ENCODE measurements around the gene ATP4A. TPM values are rescaled to one million over a fixed set of nuclear protein-coding genes. Genes with fewer than 3 reads are reported as not detected.
A peak's percentile ranks its signal among the peaks of the same experiment; 100 is the strongest.

ATP4A gene
- total RNA-seq, 1 donor from 2014 or later = not detected

DNA sequence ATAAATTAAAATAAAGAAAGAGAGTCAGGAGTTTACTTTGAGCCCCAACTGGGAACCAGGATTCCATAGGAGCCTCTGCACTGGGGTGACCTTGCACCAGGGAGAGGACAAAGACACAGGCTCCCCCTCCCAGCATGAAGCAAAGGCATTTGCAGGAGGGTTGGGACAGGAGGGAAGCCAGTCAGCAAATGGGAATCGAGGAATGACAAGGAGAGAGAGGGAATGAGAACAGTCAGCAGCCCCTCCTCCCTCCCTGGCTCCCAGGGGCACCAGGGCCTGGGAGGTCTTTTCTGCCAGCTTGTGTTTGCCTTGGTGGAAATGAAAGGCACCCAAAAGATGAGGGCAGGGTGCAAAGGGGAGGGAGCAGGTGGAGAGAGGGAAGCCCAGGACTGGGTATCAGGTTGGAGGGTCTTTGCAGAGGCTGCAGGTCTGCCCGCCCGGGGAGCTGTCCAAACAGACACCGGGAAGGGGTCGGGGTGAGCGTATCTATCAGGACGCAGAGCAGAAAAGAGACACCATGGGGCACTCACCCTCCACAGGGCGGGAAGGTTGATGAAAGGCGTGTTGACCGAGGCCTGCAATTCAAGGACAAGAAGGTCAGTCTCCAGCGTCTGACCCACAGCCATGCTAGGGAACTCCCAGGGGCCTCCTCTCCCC lies 39.1 kb downstream of the ATP4A start:
- DNase-seq = no peak

DNA sequence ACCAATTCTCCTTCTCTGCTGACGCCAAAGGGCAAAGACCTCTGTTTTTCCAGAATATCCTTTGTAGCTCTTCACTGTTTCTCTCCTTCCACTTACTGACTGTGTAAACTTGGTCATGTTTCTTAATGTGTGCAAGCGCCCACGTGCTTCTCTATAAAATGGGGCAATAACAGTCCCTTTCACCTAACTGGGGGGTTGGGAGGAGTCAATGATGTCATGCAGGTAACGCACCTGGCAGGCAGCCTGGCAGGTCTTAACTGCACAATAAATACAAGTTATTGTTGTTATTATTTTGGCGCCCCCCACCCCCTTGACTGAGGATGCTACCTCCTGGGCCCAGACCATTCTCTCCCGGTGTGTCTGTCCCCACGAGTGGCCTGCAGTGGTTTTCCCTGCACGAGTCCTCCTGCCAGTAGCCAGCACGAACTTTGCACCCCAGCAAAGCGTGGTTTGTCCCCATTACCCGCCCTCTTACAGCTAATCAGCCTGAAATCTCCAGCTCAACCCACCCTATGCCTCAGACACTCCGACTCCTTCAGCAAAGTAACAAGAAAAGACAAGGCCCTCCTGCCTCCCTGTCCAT lies 40.6 kb downstream of the ATP4A start:
- DNase-seq = no peak

DNA sequence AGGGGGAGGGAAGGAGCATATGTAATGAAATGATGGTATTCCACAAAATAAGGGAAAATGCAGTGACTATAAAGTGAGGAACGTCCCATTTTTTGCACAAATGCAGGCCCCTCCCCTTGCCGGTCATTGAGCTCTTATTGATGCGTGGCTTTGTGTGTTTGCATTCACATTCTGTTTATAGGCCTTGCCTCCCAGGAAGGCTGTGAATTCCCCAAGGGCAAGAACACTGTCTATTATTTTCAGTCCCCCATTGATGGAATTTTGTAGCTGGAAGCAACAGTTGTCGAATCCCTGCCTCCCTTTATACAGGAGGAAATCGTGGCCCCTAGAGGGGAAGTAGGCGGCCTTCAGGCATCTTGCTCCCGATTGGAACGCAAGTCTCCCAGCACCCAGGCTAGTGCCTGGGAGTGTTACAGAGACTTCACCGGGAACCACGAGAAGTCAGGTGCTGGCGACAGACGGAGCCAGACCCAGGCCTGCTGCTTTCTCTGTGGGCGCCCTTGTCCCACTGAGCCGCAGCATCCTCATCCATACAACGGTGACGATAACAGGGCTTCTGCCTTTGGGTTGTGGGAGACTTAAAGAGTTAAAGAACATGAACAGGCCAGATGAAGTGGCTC lies 42.2 kb downstream of the ATP4A start:
- DNase-seq = no peak

DNA sequence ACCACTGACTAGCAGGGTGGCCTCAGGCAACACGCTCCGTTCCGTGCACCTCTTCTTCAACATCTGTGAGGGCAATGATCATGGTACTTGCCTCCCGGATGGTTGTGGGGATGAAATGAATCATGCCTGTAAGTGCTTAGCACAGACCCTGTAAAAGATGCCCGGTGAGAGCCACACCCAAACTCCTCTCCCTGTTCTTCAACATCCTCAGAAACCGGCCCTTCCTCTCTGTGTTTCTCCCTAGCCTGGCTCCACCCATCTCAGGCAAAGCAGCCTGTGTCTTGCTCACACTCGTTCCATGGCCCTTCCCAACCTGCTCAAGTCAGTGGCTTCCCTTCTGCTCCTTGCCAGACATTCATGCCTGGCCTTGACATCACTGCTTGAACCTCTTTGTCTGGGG lies 44.2 kb downstream of the ATP4A start:
- no peak for DNase-seq

DNA sequence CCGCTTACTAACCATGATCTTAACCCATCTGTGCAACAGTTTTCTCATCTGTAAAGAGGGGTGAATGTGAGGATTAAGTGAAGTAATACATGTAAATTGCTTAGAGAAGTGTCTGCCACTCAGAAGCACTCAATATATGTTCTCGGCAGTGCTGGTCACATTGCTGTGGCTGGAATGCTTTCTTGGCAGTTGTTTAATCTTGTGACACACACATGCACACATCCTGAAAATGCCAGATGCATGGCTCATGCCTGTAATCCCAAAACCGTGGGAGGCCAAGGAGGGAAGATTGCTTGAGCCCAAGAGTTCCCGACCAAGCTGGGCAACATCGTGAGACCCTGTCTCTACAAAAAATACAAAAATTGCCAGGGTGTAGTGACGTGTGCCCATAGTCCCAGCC lies 45.1 kb downstream of the ATP4A start:
- DNase-seq = peak; percentile 78

DNA sequence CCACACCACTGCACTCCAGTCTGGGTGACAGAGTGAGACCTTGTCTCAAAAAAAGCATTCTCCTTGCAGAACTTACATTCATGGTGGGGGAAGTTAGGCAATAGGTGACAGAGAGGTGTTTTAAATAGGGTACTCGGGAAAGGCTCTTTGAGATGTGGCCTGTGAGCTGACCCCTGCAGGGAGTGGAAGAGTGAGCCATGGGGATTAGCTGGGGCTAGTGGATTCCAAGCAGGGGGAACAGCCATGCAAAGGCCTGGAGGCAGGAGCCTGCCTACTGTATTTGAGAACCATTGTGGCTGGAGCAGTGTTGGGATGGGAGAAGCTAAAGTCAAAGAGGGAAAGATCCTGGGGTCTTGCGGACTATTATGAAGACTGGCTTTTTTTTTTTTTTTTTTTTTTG lies 46.1 kb downstream of the ATP4A start:
- no peak for DNase-seq

DNA sequence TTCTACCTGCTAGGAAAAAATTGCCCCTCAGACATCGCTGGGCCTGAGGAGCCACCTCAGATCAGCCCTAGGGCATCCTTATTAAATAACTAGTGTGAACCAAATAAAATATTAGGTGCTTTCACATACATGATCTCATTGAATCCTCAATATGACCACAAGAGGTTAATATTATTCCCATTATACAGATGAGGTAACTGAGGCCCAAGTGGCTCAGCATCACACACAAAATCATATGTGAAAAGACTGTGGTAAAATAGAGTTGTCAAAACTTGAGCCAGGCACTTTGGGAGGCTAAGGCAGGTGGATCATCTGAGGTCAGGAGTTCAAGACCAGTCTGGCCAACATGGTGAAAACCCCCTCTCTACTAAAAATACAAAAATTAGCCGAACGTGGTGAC lies 47.1 kb downstream of the ATP4A start:
- DNase-seq = no peak

DNA sequence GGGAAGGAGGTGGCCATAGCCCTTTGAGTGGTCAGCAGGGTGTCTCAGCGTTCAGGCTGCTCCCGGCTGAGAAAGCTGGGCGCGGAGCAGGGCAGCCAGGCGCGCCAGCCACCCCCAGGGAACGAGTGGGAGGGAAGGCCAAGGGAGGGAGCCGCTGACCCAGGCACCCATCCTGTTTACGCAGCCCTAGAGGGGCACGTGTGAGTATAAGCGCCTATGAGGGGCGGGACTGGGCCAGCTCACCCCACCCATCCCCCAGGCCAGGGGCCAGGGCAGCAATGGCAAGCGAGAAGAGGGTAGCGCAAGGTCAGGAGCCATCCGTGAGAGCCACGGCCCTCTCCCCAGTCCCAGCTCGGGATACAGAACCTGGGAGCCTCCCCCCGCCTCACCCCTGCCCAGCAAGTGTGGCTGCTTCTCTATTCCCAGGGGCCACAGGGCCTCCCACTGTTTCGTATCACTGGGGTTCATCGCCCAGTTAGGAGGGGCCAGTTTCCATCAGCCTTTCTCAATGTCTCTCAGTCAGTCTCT lies 49.1 kb downstream of the ATP4A start:
- DNase-seq = no peak

DNA sequence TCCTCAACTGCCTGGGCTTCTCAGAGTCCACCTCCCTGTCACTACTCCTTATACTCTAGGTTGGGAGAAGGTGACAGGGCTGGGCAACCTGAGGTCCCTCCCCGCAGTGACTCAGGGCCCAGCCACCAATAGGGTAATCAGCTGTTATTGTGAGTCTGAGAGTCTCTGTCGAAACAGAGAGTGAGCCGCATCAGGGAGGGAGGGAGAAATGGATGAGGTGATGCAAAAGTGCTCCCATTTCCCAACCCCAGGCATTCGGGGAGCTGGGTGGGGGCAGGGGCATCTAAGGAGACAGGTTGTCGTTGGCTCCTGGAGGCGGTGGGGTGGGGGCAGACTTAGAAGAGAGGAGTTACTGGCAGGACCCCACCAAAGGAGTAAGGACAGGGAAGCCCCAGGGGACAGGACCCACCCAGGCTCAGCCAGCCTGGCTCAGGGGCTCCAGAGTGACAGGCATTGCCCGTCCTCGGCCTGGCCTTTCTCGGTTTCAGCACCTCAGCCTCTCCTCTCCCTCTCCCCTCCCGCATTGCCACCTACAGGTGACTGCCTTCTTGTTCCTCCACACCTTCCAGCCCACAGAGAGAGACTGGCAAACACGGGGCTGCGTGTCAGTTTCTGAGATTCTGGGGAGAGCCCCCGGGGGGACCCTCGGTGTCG lies 49.7 kb downstream of the ATP4A start, which contains the start of gene DMKN:
Gene DMKN (minus strand): TSS at position 22 of the 654 bp plus-strand sequence. CDS start 174 bp downstream, outside the sequence.
- no peak for DNase-seq

DNA sequence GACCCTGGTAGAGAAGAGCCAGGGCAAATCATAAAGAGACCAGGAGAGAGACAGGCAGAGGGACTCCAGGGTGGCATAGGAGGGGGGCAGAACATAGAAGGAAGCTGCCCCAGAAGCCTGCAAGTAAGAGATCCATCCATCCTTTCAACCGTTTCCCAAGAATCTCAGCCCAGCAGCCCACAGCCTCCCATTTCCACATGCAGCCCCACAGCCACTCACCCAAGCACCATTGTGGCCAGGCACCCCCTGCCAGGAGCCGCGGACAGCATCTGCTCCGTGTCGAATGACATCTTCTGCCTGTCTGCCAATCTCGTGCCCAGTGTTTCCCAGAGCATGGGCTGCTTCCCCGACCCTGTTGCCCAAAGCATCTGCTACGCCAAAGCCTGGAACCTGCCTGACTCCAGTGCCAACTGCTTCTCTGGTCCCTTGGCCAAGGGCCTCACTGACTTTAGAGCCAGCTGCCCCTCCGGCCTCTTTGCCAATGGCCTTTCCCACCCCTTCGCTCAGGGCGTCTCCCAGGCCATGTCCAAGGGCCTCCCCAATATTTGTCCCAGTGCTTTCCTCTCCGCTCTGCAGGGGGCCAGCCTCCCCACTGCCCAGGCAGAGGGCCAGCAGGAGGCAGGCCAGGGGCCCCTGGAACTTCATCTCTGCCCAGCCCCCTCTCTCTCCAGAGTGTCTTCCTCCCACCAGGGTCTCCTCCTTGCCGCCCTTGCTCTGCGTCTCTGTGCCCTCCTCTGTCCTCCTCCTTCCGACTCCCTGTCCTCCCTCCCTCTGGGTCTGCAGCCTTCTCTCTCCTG lies 50.4 kb downstream of the ATP4A start:
- DNase-seq = no peak

DNA sequence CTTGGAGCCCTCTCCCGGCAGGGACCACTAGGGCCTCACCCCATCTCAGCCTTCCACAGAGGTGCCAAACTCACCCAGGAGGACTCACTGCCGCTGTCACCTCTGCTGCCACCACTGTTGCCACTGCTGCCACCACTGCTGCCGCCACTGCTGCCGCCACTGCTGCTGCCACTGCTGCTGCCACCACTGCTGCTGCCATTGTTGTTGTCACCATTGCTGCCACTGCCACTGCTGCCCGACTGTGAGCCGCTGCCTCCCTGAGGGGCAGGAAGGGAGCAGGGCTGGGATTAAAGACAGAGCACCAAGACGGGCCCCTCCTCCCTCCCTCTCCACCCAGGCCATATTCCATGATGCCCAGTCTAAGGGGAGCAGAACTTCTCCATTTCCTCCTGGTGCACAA lies 52.1 kb downstream of the ATP4A start:
- DNase-seq = no peak

DNA sequence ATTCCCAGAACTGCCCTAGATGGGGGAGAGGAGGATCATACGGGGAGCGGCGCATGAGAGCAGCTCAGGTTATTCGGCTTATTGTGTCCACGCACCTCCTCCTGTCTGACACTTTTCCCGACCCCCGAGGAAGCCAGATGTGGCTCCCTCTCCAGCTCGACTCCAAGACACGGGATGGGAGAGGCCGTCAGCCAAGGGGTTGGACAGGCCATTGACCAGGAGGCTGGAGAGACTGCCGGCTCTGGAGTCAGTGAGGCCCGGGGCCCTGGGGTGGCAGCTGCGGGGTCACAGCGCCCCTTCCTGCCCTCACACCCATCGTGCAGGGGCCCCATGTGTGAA lies 52.9 kb downstream of the ATP4A start:
- DNase-seq = no peak

DNA sequence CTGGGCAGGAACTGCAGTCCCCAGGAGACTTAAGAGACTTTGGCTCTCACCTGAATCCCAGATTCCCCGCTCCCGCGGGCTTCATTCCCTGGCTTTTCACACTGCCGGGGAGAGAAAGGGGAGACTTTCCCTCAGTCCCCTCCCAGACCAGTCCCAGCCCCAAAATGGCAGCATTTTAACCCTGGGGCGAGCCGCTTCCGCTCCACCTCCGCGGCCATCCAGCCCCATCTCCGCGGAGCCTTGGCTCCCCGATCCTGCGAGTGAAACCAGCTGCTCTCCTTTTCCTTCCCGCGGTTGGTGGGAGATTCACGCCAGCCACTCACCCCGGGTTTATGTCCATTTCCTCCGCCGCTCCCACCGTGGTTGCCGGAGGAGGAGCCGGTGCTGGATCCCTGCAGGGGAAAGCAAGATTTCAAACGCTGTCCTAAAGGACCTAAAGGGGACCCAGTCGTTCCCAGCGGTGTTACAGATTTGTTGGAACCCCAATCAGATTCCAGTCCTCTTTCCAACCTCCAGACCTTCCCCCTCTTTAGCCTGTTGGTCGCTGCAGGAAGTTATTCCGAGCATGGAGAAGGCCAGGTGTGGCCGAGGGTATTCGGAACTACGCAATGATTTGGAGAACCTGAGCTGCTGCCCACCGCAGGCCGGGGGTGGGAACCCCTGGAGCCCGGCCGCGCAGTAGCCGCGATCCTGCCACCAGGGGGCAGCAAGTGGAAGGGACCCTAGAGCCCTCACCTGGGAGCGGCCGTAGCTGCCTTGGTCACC lies 53.4 kb downstream of the ATP4A start:
- DNase-seq = no peak

DNA sequence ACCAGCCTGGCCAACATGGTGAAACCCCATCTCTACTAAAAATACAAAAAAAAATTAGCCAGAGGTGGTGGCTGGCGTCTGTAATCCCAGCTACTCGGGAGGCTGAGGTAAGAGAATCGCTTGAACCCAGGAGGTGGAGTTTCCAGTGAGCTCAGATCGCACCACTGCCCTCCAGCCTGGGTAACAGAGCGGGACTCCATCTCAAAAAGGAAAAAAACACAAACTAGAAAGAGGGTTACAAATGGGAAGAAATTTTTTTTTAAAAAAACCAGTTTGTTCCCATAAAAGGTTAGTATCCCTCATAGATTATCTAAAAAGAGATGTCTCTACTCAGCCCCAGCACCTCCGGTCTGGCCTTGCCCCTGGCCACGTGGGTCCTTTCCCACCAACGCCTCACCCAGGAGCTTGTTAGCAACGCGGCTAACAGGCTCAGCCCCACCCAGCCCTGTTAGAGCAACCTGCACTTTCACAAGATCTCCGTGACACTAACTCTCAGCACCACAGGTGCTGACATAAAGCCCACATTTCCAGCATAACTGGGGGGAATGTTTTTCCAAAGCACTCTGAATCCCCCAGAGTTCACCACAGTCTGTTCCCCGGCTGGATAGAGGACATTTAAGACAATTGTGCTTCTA lies 54.3 kb downstream of the ATP4A start:
- no peak for DNase-seq

DNA sequence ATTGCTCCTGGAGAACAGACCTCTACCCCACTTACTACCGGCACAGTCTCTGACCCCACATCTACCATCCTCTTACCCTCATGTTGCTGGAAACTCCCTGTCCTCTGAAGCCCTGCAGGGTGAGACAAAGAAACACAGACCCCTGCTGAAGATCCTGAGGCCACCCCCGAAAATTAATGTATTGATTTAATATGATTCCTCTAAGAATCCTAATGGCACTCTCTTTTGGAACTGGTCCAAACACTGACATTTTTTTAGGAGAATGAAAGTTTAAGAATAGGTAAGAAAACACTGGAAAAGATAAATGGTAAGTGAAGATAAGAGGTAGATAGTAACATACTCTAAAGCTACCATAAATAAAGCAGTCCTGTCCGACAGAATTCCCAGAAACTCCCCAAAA lies 55.3 kb downstream of the ATP4A start:
- no peak for DNase-seq

DNA sequence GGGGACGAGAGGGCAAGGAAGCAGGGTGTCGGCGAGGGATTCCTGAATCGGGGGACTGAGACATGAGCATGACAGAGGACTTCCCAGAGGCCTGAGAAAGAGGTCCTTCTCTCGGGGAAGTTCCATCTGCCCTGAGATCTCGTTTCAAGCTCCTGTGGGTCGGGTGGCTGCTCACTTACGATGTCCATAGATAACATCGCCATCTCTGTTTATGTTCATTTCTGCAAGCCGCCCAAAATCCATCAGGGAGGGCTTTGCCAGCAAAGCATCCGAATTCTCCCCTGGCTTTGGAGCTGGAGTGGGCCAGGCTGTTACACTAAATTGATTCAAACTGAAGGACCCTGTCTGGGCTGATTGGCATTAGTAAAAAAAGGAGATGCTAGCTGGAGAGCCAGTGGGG lies 55.9 kb downstream of the ATP4A start:
- no peak for DNase-seq

DNA sequence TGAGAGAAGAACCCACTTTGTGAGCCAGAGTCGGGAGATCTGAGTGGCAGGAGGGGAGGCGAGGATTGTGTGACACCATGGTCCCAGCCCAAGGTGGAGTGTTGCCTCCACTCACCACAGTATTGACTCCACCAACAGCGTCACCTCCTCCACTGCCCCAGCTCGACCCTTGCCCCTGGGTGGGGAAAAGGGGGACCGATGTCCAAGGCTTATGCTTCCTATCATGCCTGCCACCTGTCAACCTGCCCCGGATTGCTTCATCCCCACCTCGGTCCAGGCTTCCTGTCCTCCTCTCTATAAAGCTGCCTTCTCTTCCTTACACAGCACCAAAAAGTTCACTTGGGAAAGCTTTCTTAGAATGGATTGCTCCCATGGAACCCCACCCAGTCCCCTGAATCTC lies 57.4 kb downstream of the ATP4A start:
- DNase-seq = no peak

DNA sequence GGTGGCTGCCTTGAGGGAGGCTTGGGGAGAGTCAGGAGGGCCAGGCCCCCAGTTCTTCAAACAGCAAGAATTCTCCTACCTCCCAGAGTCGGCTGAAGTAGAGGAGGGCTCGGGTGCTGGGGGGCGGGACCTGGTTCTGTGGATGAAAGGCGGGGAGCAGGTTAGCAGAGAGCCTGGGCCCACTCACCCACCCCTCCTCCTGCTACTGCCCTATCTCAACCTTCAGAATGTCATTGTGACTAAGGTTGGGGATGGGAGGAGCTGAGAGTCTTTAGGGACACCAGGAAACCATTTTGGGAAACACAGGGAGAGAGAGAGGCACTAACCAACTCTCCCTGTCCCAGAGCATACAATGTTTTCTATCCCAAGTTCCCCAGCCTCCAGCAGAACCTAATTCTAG lies 60.7 kb downstream of the ATP4A start:
- no peak for DNase-seq

DNA sequence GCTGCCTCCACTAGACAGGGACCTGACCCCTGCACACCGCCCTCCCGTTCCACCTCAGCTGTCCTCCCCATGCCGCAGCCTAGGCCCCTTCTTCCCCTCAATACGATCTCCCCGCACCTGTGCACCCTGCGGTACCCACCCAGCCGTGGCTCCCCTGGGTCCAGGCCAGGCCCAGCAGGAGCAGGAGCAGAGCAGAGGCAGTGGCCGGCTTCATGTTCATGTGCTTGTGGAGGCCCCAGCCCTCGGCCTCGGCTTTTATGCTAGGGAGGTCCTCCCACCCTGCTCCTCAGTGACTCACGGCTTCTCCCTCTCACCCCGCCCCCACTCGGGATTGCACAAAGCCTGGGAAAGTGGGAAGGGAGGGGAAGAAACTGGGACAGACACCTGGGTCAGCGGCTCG lies 61.8 kb downstream of the ATP4A start:
- no peak for DNase-seq

DNA sequence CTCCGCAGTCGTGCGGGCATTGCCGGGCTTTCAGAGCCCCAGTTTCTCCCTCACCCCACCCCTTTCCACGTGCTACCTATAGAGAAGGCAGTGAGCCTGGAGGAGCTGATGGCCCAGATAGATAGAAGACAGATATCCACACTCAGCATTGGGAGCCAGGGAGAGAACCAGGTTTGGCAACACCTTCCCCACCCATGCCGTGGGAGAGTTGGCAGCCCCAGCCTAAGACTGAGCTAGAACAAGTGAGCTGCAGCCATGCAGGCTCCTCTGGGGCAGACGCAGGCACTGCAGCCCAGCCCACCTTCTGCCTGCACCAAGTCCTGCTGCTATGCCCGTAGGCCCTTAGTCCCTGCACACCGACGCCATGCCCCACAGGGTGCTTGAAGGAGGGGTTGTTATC lies 62.8 kb downstream of the ATP4A start:
- DNase-seq = no peak

Data from skin of body (tissue), 2 donors.